Measurements from ENCODE around the gene PLEKHG7. TPM values are rescaled to one million over a fixed set of nuclear protein-coding genes. Genes with fewer than 3 reads are reported as not detected.

Gene PLEKHG7
- total and polyA plus RNA-seq, 2 experiments from 2014 or later = not detected

- TF ChIP-seq ZNF462 (CRISPR knock-in tag; IDR thresholded peaks at IDR 0.05) (no peak), ETS1 (IDR thresholded peaks at IDR 0.05) (no peak), REST (IDR thresholded peaks at IDR 0.05; ENCODE audit: unreplicated experiment) (no peak), CREB1 (CRISPR knock-in tag; IDR thresholded peaks at IDR 0.05; ENCODE audit: low read depth) (no peak), ZNF331 (CRISPR knock-in tag; IDR thresholded peaks at IDR 0.05; ENCODE audit: low read depth) (no peak), JUNB (IDR thresholded peaks at IDR 0.05; ENCODE audit: unreplicated experiment) (no peak), NANOG (IDR thresholded peaks at IDR 0.05; ENCODE audit: borderline replicate concordance) (no peak)
These were observed 51.4 kb downstream of the PLEKHG7 start (continued) for GRCh38 chr12:92753976-92754885.
